ENCODE results near the gene GSK3B. TPM values are rescaled to one million over a fixed set of nuclear protein-coding genes. Genes with fewer than 3 reads are reported as not detected.

The GSK3B gene
- polyA plus RNA-seq, 3 donors = 16.2 to 20.6 (median 20.5) TPM

GRCh38 chr3:120064641-120065040 is 29.6 kb downstream of the GSK3B start:
- Histone ChIP-seq H3K27me3 (ENCODE audit: control insufficient read depth in 2 of 2, insufficient read depth in 2 of 2, low read length in 2 of 2) (no peaks in the 10 kb centered on the region), H3K9me3 (replicated peaks in 1 of 2; ENCODE audit: control insufficient read depth in 1 of 2, insufficient read depth in 1 of 2, low read length in 2 of 2) (no peaks in the 10 kb centered on the region), H3K36me3 (replicated peaks in 1 of 2; ENCODE audit: control insufficient read depth in 1 of 2, insufficient read depth in 2 of 2, low read length in 2 of 2) (no peaks in the 10 kb centered on the region), H3K79me2 (ENCODE audit: insufficient read depth, low read length) (peaks cover 100% of the 10 kb centered on the region), H3K27ac (ENCODE audit: low read depth in 1 of 2, low read length in 2 of 2) (peak overlapping the region in 1 of 2 donors; percentile 33), H3K4me2 (replicated peaks; ENCODE audit: extremely low read depth, low read length, poor library complexity, severe bottlenecking) (no peak overlapping the region), H3K4me1 (ENCODE audit: control insufficient read depth in 1 of 2, insufficient read depth in 2 of 2, low read length in 2 of 2) (peaks cover 10 to 15% of the 10 kb centered on the region in 2 donors), H4K20me1 (ENCODE audit: insufficient read depth, low read length) (peaks cover 91% of the 10 kb centered on the region), H3K4me3 (replicated peaks in 1 of 3; ENCODE audit: low read depth in 2 of 3, low read length in 3 of 3) (no peak overlapping the region), H2AFZ (ENCODE audit: insufficient read depth, low read depth, low read length, poor library complexity, severe bottlenecking) (no peak overlapping the region), H3K9ac (ENCODE audit: insufficient read depth, low read length, poor library complexity, severe bottlenecking) (no peak overlapping the region)
- H3K9me3 Mint-ChIP-seq = peaks cover 0 to 2% (median 0%) of the 10 kb centered on the region in 7 donors
- peaks cover 6 to 13% of the 10 kb centered on the region in 2 donors for H3K36me3 Mint-ChIP-seq
- no CpG with 5 or more reads among the region's 2 CpGs for WGBS (ENCODE audit: insufficient coverage)
- peaks cover 43% of the 10 kb centered on the region for H3K4me1 Mint-ChIP-seq
- no peak for DNase-seq
- peak overlapping the region in 1 of 7 donors; percentile 20 for H3K27ac Mint-ChIP-seq
- intact Hi-C loops (cut with micrococcal nuclease) = no loop called here
- no peak for TF ChIP-seq CTCF (IDR thresholded peaks at IDR 0.05)
- H3K4me3 Mint-ChIP-seq = no peak overlapping the region
- H3K27me3 Mint-ChIP-seq (ENCODE audit: low read depth in 3 of 3) = no peaks in the 10 kb centered on the region

- no peak overlapping the region for H3K27ac Mint-ChIP-seq
- H3K36me3 Mint-ChIP-seq = peaks cover under 1 to 11% of the 10 kb centered on the region in 2 donors
These were observed 31.8 kb downstream of the GSK3B start for GRCh38 chr3:120062474-120062873.

More at GRCh38 chr3:120062474-120062873, 31.8 kb downstream of the GSK3B start:
- Mint-ChIP-seq H3K4me3 (no peak overlapping the region), H3K4me1 (peaks cover 32% of the 10 kb centered on the region), H3K27me3 (ENCODE audit: low read depth in 3 of 3) (no peaks in the 10 kb centered on the region), H3K9me3 (peaks cover 0 to 2% (median 0%) of the 10 kb centered on the region in 7 donors)
- DNase-seq = no peak
- no peak overlapping the region for H2AFZ ChIP-seq (ENCODE audit: insufficient read depth, low read depth, low read length, poor library complexity, severe bottlenecking)
- H3K27ac ChIP-seq (ENCODE audit: low read depth in 1 of 2, low read length in 2 of 2) = no peak overlapping the region
- peaks cover 100% of the 10 kb centered on the region for H4K20me1 ChIP-seq (ENCODE audit: insufficient read depth, low read length)
- H3K4me1 ChIP-seq (ENCODE audit: control insufficient read depth in 1 of 2, insufficient read depth in 2 of 2, low read length in 2 of 2) = peaks cover 0 to 5% of the 10 kb centered on the region in 2 donors
- H3K27me3 ChIP-seq (ENCODE audit: control insufficient read depth in 2 of 2, insufficient read depth in 2 of 2, low read length in 2 of 2) = no peaks in the 10 kb centered on the region
- intact Hi-C loops (cut with micrococcal nuclease) = no loop called here
- no peak overlapping the region for H3K4me3 ChIP-seq (replicated peaks in 1 of 3; ENCODE audit: low read depth in 2 of 3, low read length in 3 of 3)
- no peaks in the 10 kb centered on the region for H3K9me3 ChIP-seq (replicated peaks in 1 of 2; ENCODE audit: control insufficient read depth in 1 of 2, insufficient read depth in 1 of 2, low read length in 2 of 2)
- no peak for TF ChIP-seq CTCF (IDR thresholded peaks at IDR 0.05)
- no CpG with 5 or more reads among the region's 4 CpGs for WGBS (ENCODE audit: insufficient coverage)
- peaks cover 100% of the 10 kb centered on the region for H3K79me2 ChIP-seq (ENCODE audit: insufficient read depth, low read length)
- H3K9ac ChIP-seq (ENCODE audit: insufficient read depth, low read length, poor library complexity, severe bottlenecking) = no peak overlapping the region
- no peaks in the 10 kb centered on the region for H3K36me3 ChIP-seq (replicated peaks in 1 of 2; ENCODE audit: control insufficient read depth in 1 of 2, insufficient read depth in 2 of 2, low read length in 2 of 2)
- no peak overlapping the region for H3K4me2 ChIP-seq (replicated peaks; ENCODE audit: extremely low read depth, low read length, poor library complexity, severe bottlenecking)

Measured in CD14-positive monocyte (primary cell).